ENCODE measurements around the gene RNF151. TPM values are rescaled to one million over a fixed set of nuclear protein-coding genes. Genes with fewer than 3 reads are reported as not detected.

The RNF151 gene
- total and polyA plus RNA-seq, 2 of the 13 experiments (the other 11 are each of a cell fraction or from before 2014, with no cell fraction given), result not detected

DNA sequence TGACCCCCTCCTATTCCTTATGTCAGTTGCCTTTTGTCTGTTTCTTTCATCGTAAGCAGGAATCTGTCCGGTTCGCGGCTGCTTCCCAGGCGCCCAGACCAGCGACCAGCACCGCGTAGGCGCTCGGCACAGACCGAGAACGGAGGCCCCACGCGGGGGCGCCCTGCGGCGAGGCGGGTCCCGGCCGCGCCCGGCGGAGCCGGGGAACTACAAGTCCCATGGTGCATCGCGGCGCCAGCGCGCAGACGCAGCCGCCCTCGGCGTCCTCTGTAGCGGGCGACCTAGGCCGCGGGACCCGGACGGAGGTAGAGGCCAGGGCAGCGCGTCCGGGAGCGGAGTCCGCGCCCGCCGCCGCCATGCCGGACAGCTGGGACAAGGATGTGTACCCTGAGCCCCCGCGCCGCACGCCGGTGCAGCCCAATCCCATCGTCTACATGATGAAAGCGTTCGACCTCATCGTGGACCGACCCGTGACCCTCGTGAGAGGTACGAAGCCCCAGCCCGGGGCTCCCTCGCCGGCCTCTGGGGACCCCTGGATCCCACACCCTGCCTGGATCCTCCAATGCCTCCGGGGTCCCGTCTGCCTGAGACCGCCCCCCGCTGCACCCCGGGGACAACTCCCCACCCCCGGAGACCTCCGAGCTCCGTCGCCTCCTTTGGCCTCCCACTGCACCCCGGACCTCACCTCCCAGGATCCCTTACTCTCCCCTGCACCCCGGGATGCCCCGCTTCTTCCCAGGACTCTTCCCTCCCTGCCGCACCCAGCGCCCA lies 7.2 kb upstream of the RNF151 start, which contains the start of gene NDUFB10 (continued):
- TF ChIP-seq, protein P1, sequence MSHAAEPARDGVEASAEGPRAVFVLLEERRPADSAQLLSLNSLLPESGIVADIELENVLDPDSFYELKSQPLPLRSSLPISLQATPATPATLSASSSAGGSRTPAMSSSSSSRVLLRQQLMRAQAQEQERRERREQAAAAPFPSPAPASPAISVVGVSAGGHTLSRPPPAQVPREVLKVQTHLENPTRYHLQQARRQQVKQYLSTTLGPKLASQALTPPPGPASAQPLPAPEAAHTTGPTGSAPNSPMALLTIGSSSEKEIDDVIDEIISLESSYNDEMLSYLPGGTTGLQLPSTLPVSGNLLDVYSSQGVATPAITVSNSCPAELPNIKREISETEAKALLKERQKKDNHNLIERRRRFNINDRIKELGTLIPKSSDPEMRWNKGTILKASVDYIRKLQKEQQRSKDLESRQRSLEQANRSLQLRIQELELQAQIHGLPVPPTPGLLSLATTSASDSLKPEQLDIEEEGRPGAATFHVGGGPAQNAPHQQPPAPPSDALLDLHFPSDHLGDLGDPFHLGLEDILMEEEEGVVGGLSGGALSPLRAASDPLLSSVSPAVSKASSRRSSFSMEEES (CRISPR knock-in tag; IDR thresholded peaks at IDR 0.05), result peak; percentile 13; the same call in 1 of the 2 replicates
- TF ChIP-seq ZNF768 (CRISPR knock-in tag; IDR thresholded peaks at IDR 0.05) (peak; percentile 70; the same call in 1 of the 2 replicates), KDM2A (CRISPR knock-in tag; IDR thresholded peaks at IDR 0.05; ENCODE audit: borderline replicate concordance, low read depth) (peak; percentile 79), SMAD1 (CRISPR knock-in tag; IDR thresholded peaks at IDR 0.05; ENCODE audit: borderline replicate concordance, low read depth) (no peak), REL (CRISPR knock-in tag; conservative IDR thresholded peaks at IDR 0.05) (no peak), SP1 (IDR thresholded peaks at IDR 0.05) (no peak), SP1 (CRISPR knock-in tag; IDR thresholded peaks at IDR 0.05) (no peak), ETV6 (CRISPR knock-in tag; conservative IDR thresholded peaks at IDR 0.05) (peak; percentile 42; the same call in 1 of the 2 replicates), GATAD1 (CRISPR knock-in tag; IDR thresholded peaks at IDR 0.05) (peak; percentile 78), SAFB2 (CRISPR knock-in tag; IDR thresholded peaks at IDR 0.05; ENCODE audit: borderline replicate concordance, low read depth) (peak; percentile 62; the same call in 1 of the 2 replicates), RFXAP (CRISPR knock-in tag; IDR thresholded peaks at IDR 0.05; ENCODE audit: borderline replicate concordance) (peak; percentile 88), ZNF567 (CRISPR knock-in tag; IDR thresholded peaks at IDR 0.05; ENCODE audit: borderline replicate concordance) (0 out of 2 replicates have a peak, but pooled peaks have one; percentile 23), ZNF24 (IDR thresholded peaks at IDR 0.05) (no peak), ZNF331 (CRISPR knock-in tag; IDR thresholded peaks at IDR 0.05) (peak; percentile 69), ZBTB21 (CRISPR knock-in tag; IDR thresholded peaks at IDR 0.05) (no peak), JDP2 (CRISPR knock-in tag; IDR thresholded peaks at IDR 0.05; ENCODE audit: borderline replicate concordance) (no peak)
- TF ChIP-seq, protein P2, sequence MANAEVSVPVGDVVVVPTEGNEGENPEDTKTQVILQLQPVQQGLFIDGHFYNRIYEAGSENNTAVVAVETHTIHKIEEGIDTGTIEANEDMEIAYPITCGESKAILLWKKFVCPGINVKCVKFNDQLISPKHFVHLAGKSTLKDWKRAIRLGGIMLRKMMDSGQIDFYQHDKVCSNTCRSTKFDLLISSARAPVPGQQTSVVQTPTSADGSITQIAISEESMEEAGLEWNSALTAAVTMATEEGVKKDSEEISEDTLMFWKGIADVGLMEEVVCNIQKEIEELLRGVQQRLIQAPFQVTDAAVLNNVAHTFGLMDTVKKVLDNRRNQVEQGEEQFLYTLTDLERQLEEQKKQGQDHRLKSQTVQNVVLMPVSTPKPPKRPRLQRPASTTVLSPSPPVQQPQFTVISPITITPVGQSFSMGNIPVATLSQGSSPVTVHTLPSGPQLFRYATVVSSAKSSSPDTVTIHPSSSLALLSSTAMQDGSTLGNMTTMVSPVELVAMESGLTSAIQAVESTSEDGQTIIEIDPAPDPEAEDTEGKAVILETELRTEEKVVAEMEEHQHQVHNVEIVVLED (CRISPR knock-in tag; IDR thresholded peaks at IDR 0.05; ENCODE audit: borderline replicate concordance), result peak; percentile 94
- TF ChIP-seq, protein P3, sequence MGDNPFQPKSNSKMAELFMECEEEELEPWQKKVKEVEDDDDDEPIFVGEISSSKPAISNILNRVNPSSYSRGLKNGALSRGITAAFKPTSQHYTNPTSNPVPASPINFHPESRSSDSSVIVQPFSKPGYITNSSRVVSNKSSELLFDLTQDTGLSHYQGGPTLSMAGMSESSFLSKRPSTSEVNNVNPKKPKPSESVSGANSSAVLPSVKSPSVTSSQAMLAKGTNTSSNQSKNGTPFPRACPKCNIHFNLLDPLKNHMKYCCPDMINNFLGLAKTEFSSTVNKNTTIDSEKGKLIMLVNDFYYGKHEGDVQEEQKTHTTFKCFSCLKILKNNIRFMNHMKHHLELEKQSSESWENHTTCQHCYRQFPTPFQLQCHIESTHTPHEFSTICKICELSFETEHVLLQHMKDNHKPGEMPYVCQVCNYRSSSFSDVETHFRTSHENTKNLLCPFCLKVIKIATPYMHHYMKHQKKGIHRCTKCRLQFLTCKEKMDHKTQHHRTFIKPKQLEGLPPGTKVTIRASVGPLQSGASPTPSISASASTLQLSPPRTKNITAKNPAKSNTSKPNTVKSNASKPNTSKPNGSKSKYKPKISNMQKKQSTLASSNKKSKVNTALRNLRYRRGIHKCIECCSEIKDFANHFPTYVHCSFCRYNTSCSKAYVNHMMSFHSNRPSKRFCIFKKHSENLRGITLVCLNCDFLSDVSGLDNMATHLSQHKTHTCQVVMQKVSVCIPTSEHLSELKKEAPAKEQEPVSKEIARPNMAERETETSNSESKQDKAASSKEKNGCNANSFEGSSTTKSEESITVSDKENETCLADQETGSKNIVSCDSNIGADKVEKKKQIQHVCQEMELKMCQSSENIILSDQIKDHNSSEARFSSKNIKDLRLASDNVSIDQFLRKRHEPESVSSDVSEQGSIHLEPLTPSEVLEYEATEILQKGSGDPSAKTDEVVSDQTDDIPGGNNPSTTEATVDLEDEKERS (CRISPR knock-in tag; IDR thresholded peaks at IDR 0.05), result peak; percentile 17; the same call in 1 of the 2 replicates
- TF ChIP-seq, protein P4, sequence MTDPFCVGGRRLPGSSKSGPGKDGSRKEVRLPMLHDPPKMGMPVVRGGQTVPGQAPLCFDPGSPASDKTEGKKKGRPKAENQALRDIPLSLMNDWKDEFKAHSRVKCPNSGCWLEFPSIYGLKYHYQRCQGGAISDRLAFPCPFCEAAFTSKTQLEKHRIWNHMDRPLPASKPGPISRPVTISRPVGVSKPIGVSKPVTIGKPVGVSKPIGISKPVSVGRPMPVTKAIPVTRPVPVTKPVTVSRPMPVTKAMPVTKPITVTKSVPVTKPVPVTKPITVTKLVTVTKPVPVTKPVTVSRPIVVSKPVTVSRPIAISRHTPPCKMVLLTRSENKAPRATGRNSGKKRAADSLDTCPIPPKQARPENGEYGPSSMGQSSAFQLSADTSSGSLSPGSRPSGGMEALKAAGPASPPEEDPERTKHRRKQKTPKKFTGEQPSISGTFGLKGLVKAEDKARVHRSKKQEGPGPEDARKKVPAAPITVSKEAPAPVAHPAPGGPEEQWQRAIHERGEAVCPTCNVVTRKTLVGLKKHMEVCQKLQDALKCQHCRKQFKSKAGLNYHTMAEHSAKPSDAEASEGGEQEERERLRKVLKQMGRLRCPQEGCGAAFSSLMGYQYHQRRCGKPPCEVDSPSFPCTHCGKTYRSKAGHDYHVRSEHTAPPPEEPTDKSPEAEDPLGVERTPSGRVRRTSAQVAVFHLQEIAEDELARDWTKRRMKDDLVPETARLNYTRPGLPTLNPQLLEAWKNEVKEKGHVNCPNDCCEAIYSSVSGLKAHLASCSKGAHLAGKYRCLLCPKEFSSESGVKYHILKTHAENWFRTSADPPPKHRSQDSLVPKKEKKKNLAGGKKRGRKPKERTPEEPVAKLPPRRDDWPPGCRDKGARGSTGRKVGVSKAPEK (CRISPR knock-in tag; IDR thresholded peaks at IDR 0.05; ENCODE audit: borderline replicate concordance), result no peak

All from HepG2 (cell line).